ENCODE measurements around the gene BOK. TPM values are rescaled to one million over a fixed set of nuclear protein-coding genes. Genes with fewer than 3 reads are reported as not detected.

Gene BOK
- total RNA-seq, 1 experiment from 2014 or later = 33.9 TPM

- no peak overlapping the region for H2AFZ ChIP-seq (ENCODE audit: low read length)
- peak; percentile 24 for DNase-seq
- no peak overlapping the region for H4K5ac ChIP-seq (ENCODE audit: insufficient read length, low read depth, low read length)
- no peaks in the 10 kb centered on the region for H4K20me1 ChIP-seq (ENCODE audit: control insufficient read depth, insufficient read depth, insufficient read length)
- H3K4me1 Mint-ChIP-seq = peaks cover 17 to 22% of the 10 kb centered on the region in 2 experiments
- no peak overlapping the region for H4K8ac ChIP-seq (replicated peaks; ENCODE audit: insufficient read length, low read depth, low read length)
- H3K27ac Mint-ChIP-seq = peak overlapping the region in 1 of 3 experiments; percentile 56; a peak in 2 of 7 replicates
- no peaks in the 10 kb centered on the region for H3K79me1 ChIP-seq (ENCODE audit: insufficient read depth, low read depth, low read length, poor library complexity, severe bottlenecking)
- no peak overlapping the region for H3K4me2 ChIP-seq (ENCODE audit: insufficient read depth, insufficient read length, low read length)
- H3K79me2 ChIP-seq (ENCODE audit: insufficient read depth, low read length) = no peaks in the 10 kb centered on the region
- H3K23me2 ChIP-seq (ENCODE audit: insufficient read length, low read depth, low read length, poor library complexity, severe bottlenecking) = no peaks in the 10 kb centered on the region
- no peak overlapping the region for H2BK120ac ChIP-seq (ENCODE audit: low read depth, low read length, poor library complexity, severe bottlenecking)
- no peak overlapping the region for H2BK12ac ChIP-seq (ENCODE audit: insufficient read length, low read depth, low read length)
- no peak overlapping the region for H3K23ac ChIP-seq (ENCODE audit: insufficient read length, low read depth, low read length)
- H3K36me3 Mint-ChIP-seq (ENCODE audit: insufficient read depth in 1 of 3, low read depth in 3 of 3) = peaks cover 0 to 4% (median 3%) of the 10 kb centered on the region in 3 experiments; a peak in 3 of 7 replicates
- H3K56ac ChIP-seq (ENCODE audit: insufficient read length, low read depth, low read length) = no peak overlapping the region
- H3K4me1 ChIP-seq (ENCODE audit: insufficient read depth, low read length) = peaks cover 5% of the 10 kb centered on the region; the same call in 1 of the 2 replicates
- TF ChIP-seq CTCF (conservative IDR thresholded peaks at IDR 0.05) = no peak
- peaks cover 3% of the 10 kb centered on the region for H3K27me3 Mint-ChIP-seq (ENCODE audit: low read depth)
- WGBS (ENCODE audit: extremely low coverage, insufficient read length, low lambda C conversion rate) = no CpG with 5 or more reads among the region's 6 CpGs
- no peak overlapping the region for H3K4me3 Mint-ChIP-seq
- H2AK5ac ChIP-seq (ENCODE audit: insufficient read length, low read length) = no peak overlapping the region
- no peak overlapping the region for H3K18ac ChIP-seq (ENCODE audit: insufficient read length, low read depth, low read length)
- no peak overlapping the region for H3T11ph ChIP-seq (ENCODE audit: low read length)
- no peaks in the 10 kb centered on the region for H3K9me3 ChIP-seq (ENCODE audit: control insufficient read depth, low read depth, low read length)
- no peak overlapping the region for H2BK15ac ChIP-seq (ENCODE audit: low read depth, low read length)
- H2BK20ac ChIP-seq (ENCODE audit: low read depth, low read length, poor library complexity, severe bottlenecking) = no peak overlapping the region
- H2BK5ac ChIP-seq (ENCODE audit: insufficient read length, low read length) = no peak overlapping the region
- H3K27me3 ChIP-seq (ENCODE audit: insufficient read depth, low read length) = no peaks in the 10 kb centered on the region
- no peak overlapping the region; the same call in 1 of the 2 replicates for H3K14ac ChIP-seq (ENCODE audit: insufficient read depth, low read length)
- H4K91ac ChIP-seq (ENCODE audit: insufficient read length, low read depth, low read length) = no peak overlapping the region
- no peak overlapping the region for H3K9ac ChIP-seq (ENCODE audit: extremely low read depth, insufficient read length, low read length)
- H3K27ac ChIP-seq (ENCODE audit: insufficient read length, low read depth, low read length) = no peak overlapping the region
- H3K4ac ChIP-seq (ENCODE audit: low read depth, low read length) = no peak overlapping the region
- H3K9me3 Mint-ChIP-seq = peaks cover 0 to 3% of the 10 kb centered on the region in 2 experiments; a peak in 2 of 5 replicates
Observed at GRCh38 chr2:241553981-241554380, 4.6 kb upstream of the BOK start.
